ENCODE measurements around the gene PDS5A.

- no peak for TF ChIP-seq MAX (IDR thresholded peaks at IDR 0.05; ENCODE audit: low read depth, low read length)
- TF ChIP-seq POLR2A (IDR thresholded peaks at IDR 0.05; ENCODE audit: extremely low read depth, insufficient read length), result no peak
- no peak for TF ChIP-seq CTCF (IDR thresholded peaks at IDR 0.05; ENCODE audit: low read depth, low read length)
These were observed 53.7 kb downstream of the PDS5A start for GRCh38 chr4:39924014-39924413.
